ENCODE data around the gene FAM120A. TPM values are rescaled to one million over a fixed set of nuclear protein-coding genes. Genes with fewer than 3 reads are reported as not detected.

The FAM120A gene
- total and polyA plus RNA-seq, 9 of the 15 experiments (the other 6 are each of a cell fraction or from before 2014, with no cell fraction given), result 8.7 to 71.0 (median 42.2) TPM

DNA sequence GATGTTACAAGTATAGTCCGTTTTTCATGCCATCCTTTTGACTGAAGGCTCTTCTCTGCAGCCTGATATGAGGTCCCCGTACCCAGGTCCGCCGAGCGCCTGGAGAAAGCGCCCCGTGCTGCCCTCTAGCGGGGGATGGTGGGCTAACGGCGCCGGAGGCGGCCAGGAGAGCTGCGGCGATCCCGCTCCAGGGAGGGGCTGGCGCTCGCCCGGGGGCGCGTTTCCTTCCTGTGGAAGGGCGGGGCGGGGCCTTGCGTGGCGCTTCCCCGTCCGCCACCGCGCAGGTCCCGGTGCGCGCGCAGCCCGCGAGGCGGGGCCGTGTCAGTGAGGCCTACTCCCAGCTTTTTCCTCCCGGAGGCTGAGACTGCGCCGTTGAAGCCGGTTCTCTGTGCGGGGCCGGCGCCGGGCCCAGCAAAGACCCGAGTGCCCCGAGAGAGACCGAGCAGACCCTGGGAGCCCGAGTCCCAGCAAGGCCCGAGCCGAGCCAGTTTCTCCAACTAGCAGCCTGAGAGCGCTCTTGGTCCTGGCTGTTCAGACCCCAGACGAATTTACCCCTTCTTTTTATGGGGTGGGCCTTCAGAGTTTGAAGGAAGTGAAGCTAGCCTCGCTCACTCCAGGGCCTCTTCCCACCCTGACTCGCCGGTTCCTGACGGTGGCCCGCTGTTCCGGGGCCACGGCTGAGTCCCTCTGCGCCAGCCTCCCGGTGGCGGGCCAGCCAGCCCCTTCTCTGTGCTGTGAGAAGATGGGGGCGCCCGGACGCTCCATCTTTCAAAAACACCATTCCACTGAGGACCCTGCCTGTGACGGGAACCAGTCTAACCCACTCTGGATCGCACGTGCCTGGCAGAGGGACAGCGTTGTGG is 115.2 kb downstream of the FAM120A start (continued):
- TF ChIP-seq, protein P1, sequence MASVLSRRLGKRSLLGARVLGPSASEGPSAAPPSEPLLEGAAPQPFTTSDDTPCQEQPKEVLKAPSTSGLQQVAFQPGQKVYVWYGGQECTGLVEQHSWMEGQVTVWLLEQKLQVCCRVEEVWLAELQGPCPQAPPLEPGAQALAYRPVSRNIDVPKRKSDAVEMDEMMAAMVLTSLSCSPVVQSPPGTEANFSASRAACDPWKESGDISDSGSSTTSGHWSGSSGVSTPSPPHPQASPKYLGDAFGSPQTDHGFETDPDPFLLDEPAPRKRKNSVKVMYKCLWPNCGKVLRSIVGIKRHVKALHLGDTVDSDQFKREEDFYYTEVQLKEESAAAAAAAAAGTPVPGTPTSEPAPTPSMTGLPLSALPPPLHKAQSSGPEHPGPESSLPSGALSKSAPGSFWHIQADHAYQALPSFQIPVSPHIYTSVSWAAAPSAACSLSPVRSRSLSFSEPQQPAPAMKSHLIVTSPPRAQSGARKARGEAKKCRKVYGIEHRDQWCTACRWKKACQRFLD (CRISPR knock-in tag; IDR thresholded peaks at IDR 0.05), result no peak
- TF ChIP-seq EP400 (IDR thresholded peaks at IDR 0.05) (peak; percentile 16; the same call in 1 of the 2 replicates), RBM22 (IDR thresholded peaks at IDR 0.05; ENCODE audit: low read depth, low read length, poor library complexity, severe bottlenecking) (peak; percentile 79), DMBX1 (CRISPR knock-in tag; IDR thresholded peaks at IDR 0.05; ENCODE audit: borderline replicate concordance) (no peak), POLR2AphosphoS2 (IDR thresholded peaks at IDR 0.05; ENCODE audit: low read length) (peak; percentile 94; the same call in 1 of the 2 replicates), FIP1L1 (IDR thresholded peaks at IDR 0.05; ENCODE audit: low read depth, low read length, poor library complexity, severe bottlenecking) (no peak), ARHGAP35 (IDR thresholded peaks at IDR 0.05; ENCODE audit: partially characterized antibody) (no peak), NR2C1 (IDR thresholded peaks at IDR 0.05) (no peak), NR2C1 (tag; IDR thresholded peaks at IDR 0.05) (no peak), PCBP1 (IDR thresholded peaks at IDR 0.05; ENCODE audit: low read depth, low read length, poor library complexity, severe bottlenecking) (no peak), NCOA4 (IDR thresholded peaks at IDR 0.05; ENCODE audit: partially characterized antibody) (no peak), L3MBTL2 (IDR thresholded peaks at IDR 0.05) (peak; percentile 78)
- TF ChIP-seq, protein P2, sequence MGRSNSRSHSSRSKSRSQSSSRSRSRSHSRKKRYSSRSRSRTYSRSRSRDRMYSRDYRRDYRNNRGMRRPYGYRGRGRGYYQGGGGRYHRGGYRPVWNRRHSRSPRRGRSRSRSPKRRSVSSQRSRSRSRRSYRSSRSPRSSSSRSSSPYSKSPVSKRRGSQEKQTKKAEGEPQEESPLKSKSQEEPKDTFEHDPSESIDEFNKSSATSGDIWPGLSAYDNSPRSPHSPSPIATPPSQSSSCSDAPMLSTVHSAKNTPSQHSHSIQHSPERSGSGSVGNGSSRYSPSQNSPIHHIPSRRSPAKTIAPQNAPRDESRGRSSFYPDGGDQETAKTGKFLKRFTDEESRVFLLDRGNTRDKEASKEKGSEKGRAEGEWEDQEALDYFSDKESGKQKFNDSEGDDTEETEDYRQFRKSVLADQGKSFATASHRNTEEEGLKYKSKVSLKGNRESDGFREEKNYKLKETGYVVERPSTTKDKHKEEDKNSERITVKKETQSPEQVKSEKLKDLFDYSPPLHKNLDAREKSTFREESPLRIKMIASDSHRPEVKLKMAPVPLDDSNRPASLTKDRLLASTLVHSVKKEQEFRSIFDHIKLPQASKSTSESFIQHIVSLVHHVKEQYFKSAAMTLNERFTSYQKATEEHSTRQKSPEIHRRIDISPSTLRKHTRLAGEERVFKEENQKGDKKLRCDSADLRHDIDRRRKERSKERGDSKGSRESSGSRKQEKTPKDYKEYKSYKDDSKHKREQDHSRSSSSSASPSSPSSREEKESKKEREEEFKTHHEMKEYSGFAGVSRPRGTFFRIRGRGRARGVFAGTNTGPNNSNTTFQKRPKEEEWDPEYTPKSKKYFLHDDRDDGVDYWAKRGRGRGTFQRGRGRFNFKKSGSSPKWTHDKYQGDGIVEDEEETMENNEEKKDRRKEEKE (IDR thresholded peaks at IDR 0.05; ENCODE audit: borderline replicate concordance in 1 of 2, control insufficient read depth in 1 of 2, low read depth in 2 of 2, low read length in 1 of 2), result no peak
- TF ChIP-seq, protein P3, sequence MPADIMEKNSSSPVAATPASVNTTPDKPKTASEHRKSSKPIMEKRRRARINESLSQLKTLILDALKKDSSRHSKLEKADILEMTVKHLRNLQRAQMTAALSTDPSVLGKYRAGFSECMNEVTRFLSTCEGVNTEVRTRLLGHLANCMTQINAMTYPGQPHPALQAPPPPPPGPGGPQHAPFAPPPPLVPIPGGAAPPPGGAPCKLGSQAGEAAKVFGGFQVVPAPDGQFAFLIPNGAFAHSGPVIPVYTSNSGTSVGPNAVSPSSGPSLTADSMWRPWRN (IDR thresholded peaks at IDR 0.05; ENCODE audit: low read depth), result no peak
- TF ChIP-seq, protein P4, sequence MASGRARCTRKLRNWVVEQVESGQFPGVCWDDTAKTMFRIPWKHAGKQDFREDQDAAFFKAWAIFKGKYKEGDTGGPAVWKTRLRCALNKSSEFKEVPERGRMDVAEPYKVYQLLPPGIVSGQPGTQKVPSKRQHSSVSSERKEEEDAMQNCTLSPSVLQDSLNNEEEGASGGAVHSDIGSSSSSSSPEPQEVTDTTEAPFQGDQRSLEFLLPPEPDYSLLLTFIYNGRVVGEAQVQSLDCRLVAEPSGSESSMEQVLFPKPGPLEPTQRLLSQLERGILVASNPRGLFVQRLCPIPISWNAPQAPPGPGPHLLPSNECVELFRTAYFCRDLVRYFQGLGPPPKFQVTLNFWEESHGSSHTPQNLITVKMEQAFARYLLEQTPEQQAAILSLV (tag; IDR thresholded peaks at IDR 0.05), result no peak
- TF ChIP-seq, protein P5, sequence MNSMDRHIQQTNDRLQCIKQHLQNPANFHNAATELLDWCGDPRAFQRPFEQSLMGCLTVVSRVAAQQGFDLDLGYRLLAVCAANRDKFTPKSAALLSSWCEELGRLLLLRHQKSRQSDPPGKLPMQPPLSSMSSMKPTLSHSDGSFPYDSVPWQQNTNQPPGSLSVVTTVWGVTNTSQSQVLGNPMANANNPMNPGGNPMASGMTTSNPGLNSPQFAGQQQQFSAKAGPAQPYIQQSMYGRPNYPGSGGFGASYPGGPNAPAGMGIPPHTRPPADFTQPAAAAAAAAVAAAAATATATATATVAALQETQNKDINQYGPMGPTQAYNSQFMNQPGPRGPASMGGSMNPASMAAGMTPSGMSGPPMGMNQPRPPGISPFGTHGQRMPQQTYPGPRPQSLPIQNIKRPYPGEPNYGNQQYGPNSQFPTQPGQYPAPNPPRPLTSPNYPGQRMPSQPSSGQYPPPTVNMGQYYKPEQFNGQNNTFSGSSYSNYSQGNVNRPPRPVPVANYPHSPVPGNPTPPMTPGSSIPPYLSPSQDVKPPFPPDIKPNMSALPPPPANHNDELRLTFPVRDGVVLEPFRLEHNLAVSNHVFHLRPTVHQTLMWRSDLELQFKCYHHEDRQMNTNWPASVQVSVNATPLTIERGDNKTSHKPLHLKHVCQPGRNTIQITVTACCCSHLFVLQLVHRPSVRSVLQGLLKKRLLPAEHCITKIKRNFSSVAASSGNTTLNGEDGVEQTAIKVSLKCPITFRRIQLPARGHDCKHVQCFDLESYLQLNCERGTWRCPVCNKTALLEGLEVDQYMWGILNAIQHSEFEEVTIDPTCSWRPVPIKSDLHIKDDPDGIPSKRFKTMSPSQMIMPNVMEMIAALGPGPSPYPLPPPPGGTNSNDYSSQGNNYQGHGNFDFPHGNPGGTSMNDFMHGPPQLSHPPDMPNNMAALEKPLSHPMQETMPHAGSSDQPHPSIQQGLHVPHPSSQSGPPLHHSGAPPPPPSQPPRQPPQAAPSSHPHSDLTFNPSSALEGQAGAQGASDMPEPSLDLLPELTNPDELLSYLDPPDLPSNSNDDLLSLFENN (IDR thresholded peaks at IDR 0.05; ENCODE audit: low read depth in 2 of 2, low read length in 2 of 2), result no peak
